HG03575 (cell line): ENCODE measurements around the gene DNAJB6.

Experiments used
- ATAC-seq: cut with Tn5 transposase; IDR thresholded peaks from one replicate; pipeline ENCODE4 v1.9.1; 2021; ENCODE audit not compliant: unreplicated experiment, insufficient number of reproducible peaks, low FRiP score; ENCODE audit errors: extremely low read depth

Gene DNAJB6

DNA sequence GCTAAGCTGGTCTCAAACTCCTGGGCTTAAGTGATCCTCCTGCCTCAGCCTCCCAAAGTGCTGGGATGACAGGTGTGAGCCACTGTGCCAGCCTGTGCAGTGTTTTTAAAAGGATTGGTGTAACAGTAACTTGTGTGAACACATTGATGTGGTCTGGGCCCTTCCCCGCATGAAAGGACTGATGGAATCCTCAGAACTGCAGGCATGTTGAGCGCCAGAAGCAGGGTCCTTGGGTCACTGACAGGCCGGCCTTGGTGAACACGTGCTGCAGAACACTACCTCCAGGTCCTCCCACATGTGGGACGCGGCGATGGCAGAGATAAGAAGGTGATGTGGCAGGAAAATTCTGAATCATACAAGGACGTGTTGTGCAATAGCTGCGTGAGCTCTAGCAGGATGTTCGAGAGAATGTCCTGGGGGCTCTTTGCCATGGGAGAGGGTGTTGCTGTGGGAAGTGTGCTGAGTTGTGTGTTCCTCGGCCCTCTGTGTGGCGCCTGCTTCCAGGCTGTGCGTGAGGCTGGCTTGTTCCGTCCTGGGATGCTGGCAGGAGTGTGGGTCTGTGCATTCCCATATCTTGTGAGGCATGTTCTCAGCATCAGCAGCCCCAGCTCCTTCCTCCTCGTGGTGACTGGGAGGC, 68.2 kb downstream of the DNAJB6 start:
- no peak for ATAC-seq

DNA sequence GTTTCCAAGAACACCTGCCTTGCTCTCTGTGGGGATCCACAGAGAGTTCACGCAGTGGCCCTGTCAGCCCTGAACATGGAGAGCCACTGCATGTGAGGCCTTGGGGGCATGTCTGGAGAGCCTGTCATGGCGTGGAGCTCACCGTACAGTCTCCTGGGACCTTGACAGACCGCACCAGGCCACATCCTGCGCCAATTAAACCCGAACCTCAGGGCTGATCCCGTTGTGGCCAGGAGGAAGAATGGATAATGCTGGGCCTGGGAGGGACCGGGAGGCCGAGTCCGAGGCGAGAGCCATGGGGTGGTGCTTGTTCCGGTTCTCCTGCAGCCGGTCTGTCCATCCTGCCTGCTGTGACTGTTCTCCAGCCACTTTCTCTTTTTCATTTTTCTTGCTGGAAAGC, 68.7 kb downstream of the DNAJB6 start:
- no peak for ATAC-seq

DNA sequence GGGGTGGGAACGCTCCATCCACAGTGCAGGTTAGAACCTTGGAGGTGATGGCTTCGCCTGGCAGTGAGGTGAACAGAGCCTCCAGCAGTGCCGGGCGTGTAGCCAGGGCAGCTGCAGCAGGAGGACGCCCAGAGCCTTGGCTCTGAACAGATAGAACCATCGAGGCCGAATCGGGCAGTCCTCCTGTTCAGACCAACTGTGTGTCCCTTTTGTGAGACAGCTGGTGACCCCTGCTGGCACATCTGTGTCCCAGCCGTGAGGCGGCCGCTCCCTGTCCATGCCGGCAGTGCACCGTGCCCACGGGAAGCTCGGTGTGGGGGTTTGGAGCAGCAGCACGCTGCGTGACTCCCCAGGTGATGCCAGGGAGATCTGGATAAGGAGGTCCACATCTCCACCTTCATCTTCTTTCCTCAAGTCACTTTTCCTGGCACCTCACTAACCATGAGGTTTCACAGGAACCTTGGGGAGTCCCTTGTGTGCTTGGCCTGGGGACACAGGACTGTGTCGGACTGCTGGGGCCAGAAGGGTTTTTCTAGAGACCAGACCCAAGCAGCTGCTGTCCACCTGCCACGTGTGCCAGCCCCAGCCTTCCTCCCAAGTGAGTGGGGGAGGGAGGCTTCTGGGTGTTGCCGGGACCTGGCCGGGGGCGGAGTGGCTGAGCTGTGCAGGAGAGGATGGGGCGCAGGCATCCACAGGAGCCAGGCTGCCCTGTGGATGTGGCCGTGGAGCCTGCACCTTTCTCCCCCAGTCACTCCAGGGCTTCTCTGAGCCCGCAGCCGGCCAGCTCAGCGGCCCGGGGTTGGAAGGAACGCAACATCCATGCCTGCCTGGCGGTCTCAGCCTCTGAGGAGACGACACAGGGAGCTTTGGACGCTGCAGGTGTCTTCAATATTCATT, 69.4 kb downstream of the DNAJB6 start:
- ATAC-seq = no peak

DNA sequence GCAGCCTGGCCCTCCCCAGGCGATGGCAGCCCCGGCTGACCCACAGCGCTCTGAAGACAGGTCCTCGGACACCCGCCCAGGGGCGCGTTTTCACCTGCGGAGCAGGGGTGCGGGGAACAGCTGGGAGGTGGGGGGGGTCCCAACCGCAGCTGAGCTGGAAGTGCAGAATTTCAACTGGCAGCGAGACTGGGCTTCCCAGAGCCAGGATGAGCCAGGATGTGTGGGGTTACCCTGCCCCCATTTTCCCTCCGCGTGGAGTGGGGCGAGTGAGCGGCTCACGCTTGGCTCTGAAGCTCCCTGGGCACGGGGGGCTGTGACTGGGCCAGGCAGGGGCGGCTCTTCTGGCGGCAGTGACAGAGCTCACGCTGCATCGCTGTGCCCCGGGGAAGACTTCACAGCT, 70.2 kb downstream of the DNAJB6 start:
- ATAC-seq = no peak

DNA sequence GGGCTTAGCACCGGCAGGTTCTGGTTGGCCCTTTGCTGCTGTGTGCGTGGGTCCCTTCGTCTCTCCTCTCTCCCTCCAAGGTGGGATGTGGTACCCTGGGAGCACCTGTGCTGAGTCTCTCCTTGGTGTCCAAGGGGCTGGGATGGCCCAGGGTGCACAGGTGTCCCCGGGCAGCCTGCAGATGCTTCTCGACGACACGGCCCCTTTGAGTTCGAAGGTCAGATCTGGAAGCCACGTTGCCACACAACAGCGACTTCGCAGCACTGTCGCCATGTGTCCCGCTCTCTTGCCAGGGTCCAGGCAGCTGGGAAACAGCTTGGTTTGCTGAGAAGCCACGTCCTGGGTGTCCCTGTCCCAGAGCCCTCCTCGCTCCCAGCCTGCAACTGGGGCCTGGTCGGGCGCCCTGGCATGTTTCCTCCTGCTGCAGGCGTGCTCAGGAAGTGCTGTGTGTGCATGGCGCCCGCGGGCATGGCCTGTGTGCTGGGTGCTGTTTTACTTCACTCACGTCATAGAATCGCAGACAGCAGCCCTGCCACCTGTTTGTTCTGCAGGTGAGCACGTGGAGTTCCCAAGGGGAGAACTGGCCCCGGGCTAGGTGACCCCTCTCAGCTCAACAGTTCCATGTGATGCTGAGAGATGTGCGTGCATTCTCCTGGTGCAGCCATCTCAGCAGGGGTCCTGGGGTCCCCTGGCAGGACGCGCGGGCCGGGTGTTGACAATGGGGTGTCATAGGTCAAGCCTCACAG, 70.9 kb downstream of the DNAJB6 start:
- no peak for ATAC-seq

DNA sequence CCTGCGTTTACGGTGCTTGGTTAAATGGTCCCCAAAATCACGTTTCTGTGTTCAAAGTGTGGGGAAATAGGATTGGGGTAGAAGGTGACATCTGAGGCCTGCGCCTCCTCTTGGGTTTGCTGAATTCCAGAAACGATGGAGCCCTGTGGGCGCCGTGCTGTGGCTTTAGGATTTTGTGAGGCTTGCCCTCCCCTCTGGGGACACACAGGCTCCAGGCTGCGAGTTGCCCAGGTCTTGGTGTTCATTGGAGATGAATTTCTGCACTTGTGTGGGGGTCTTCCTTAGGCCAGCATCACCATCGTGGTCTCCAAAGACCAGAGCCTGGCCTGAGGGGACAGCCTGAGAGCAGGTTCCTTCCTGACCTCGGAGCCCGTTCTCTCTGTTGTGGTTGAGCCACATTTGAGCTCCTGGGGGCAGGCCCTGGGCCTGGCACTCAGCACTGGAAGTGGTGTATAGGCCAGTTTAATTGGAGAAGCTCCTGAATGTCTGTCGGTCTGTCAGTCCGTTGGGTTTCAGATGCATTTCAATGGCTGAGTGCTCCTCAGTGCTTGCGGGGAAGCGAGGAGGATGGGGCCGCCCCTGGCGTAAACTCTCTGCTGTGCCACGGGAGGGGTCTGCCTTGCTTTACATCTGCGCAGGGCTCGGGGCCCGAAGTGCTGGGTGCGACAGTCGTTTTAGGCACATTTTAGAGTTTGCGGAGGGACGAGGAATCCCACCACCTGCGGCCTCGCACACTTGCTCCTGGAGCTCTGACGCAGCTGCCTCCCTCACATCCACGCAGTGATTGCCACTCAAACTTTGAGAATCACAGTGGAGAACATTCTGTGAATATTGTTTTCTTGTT, 71.7 kb downstream of the DNAJB6 start:
- no peak for ATAC-seq

DNA sequence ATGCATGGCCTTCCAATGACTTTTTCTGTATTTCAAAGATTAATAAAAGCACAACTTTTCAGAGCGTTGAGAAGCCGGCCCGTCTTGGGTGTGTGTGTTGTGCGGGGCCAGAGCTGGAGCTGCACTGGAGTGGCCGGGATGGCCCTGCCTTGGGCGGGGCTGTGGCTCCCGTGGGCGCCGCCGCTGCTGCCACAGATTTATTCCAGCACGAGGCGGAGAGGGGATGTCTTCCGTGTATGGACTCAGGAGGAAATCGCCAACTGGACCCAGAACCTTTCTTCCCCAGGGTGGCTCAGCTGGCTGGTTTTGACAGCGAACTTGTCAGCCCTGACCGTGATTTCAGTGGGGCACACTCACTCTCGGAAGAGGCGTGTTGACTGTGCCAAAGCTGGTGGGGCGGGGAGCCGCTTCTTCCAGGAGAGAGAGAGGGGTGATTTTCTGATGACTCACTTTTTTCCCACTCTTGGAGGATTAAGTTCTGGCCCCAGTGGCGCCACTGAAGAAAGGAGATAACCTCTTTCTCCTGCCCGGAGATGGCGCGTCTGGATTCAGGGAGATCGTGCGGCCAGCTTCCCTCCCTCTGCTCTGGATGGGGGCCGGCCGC, 72.4 kb downstream of the DNAJB6 start:
- no peak for ATAC-seq

DNA sequence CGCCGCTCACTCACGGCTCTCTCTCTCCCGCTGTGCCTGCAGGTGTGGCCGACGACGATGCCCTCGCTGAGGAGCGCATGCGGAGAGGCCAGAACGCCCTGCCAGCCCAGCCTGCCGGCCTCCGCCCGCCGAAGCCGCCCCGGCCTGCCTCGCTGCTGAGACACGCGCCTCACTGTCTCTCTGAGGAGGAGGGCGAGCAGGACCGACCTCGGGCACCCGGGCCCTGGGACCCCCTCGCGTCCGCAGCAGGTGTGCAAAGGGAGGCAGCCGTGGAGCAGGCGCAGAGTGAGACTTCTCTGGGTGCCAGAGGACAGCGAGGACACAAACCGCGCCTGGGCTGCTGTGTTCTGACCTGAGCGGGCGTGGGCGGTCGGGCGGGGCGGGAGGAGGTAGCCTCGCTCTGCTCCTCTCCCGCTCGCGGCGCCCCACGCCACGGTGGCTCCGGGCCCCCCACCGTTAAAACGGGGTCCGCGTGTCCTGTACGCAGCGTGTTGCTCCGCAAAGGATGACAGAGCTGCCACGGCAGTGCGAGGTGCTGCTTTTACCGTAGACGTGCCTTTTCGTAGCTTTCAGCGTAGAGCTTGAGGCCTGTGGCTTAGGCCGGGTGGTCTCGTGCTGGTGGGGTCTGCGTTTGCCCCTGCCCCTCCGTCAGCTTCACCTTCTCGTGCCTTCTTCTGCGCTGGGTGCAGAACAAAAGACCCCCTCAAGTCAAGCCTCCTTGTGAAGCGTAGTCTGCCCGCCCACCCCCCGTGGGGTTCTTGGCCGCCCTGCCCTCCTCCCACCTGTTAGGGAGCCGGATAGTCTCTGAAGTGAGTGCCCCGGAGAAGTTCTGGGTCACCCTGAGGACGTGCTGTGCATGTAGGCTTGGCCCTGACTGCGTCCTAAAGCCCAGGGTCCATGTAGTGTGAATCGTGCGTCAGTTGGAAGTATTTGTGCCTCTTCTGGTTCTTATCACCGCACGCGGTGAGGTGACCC, 73.2 kb downstream of the DNAJB6 start:
- ATAC-seq = no peak

DNA sequence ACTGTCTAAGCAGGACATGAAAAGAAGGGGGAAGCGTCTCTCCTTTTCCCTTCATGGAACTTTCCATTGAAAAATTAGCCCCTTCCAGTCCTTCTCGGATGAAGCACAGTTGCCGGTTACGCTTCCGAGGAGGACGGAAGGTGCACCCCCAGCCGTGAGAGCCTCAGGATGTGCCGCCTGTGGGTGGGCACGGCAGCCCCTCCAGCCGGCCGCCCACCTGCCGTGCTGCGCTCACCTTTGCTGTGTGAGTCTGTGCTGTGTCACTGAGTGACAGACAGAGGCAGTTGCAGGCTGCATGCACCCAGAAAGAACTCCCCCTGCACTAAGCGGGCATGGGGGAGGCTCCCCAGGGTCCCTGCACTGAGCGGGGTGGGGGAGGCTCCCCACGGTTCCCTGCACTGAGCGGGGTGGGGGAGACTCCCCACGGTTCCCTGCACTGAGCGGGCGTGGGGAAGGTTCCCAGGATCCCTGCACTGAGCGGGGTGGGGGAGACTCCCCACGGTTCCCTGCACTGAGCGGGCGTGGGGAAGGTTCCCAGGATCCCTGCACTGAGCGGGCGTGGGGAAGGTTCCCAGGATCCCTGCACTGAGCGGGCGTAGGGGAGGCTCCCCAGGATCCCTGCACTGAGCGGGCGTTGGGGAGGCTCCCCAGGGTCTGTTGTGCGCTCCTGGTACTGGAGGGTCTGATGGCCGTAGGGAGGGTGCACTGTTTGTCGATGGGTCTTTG, 74.2 kb downstream of the DNAJB6 start:
- ATAC-seq = no peak

DNA sequence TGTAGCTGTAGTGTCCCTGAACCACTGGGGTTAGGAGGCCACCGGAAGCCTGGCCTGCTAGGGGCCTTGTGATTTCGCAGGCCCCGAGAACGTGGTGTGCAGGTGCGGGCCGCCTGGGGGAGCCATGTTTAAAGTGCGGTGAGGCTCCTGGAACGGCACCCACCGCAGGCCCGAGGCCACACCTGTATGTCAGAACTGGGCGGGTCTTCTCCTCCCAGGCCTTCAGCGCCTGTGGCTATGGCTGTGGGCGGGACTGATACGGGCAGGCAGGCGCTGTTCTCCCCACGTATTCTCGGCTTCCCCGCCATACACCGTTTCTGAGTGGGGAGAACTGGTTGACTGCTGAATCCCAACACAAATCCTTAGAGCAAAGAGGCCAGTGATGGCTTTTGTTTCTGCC, 74.8 kb downstream of the DNAJB6 start:
- no peak for ATAC-seq

DNA sequence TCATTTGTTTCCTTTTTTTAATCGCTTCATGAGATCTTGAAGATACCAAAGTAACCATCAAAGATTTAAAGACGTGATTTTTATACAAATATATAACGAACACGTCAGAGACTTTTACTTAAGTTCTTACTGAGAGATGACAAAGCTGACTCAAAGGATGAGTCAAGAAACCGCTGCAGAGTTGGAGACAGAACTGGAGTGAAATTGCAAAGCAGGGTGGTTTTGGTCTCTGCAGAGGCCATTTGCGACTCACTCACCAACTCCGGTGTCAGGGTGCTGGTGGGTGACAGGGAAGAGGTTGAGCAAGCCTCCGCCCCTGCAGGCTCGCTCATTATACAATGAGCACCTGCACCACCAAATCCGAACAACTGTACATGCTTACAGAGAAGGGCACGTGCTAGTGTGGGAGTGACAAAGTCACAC, 75.2 kb downstream of the DNAJB6 start:
- no peak for ATAC-seq

DNA sequence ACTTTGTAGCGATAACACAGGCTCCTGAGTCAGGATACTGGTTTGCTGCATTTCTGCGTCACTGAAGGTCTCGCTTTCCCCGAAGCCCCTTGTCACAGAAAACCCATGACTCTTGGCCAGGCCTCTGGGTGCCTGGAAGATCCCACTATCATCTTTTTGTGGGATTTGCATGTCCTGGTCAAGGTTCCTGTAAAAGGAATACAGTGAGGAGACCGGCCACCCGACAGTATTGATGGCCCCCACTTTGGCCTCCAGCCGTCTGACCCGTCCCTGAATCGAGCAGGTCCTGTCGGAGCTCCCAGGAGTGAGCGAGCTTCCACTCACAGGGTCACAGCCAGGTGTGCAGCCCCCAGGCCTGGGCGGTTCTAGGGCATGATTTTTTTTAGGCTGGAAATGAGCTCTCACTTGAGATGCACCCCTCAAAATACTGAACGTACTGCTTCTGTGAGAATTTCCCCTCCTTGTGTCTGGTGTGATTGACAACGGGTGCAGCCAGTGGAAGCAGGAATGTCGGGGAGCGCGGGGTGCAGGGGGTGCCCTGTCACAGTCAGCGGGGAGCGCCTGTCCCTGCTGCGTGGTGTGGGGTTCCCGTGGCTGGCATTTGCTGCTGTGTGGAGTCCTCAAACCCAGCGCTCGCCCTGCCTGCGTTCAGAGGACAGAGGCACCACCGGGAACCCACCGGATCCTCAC, 75.8 kb downstream of the DNAJB6 start:
- ATAC-seq = no peak

DNA sequence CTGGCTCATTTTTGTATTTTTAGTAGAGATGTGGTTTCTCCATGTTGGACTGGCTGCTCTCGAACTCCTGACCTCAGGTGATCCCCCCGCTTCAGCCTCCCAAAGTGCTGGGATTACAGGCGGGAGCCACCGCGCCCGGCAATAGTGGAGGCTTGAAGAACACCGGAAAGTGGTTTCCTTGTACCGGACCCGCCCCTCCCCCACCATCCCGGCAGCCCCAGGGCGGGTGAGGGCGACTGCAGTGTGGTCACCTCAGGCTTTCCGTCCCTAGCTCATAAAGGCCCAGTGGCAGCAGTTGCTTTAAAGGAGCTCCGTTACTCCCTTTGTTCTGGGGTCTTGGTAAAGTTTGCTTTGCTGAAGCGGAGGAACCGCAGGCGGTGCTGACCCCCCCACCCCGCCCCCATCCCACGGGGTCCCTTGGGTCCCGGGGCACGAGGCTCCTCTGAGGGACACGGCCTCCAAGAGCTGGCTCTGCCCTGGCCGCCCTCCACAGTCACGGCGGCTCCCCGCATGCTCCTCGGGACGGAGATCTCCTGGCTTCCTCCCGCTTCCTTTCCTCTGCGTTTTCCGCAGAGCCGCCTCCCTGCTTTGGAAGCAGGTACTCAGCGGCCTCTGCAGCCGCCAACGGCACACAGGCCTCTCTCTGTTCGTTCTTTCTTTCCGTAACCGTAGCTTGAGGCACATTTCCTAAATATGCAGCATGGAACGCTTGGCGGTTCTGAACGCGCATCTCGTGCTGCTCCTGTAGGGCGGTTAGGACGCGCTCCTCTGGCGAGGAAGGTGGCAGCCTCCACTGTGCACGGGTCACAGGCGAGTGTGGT, 77.3 kb downstream of the DNAJB6 start:
- ATAC-seq = no peak

DNA sequence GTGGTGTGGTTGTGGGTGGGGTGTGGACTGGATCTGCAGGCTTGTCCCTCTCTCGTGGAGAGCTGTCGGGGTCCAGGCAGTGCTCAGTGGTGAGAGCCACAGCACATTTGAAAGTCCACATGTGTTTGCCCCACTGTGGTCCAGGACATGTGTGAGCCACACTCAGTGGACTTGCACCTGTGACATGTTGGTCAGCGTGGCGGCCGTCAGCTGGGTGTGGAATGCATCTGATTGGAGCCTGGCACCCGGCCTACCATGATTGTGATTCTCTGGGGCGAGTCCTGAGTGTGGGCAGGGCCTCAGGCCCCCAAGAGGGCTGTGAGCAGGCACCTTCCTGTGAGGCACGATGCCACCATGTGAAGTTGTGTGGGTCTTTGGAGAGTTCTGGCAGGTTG, 77.9 kb downstream of the DNAJB6 start:
- no peak for ATAC-seq

DNA sequence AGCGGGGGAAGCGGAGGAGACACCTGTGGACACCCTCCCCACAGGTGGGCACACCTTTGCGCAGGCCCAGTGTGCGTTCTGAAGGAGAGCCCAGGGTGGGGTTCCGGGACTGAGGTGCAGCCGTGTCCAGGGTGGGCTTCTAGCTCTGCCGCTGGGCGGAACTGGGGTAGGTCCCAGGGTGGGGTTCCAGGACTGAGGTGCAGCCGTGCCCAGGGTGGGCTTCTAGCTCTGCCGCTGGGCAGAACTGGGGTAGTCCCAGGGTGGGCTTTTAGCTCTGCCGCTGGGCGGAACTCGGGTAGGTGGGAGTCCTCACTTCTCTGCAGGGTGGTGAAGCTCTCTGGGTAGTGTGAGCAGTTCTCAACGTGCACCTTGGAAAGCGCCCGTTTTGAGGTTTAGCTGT, 78.7 kb downstream of the DNAJB6 start:
- no peak for ATAC-seq

DNA sequence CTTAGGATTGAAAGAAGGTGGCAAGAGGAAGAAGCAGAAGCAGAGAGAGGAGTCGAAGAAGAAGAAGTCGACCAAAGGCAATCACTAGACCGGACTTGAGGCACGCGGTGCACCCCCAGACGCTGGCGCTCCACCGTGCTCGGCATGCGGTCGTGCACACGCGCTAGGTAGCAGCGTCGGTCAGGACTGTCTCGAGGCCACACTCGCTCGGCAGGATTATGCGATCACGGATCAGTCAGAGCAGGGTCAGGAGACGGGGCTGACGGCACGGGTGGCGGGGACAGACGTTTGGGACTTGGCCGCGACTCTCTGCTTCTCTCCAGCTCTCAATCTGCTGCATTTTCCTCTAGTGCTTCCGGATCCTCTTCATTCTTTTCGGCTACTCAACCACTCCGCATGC, 79.2 kb downstream of the DNAJB6 start:
- no peak for ATAC-seq
